Bronchial epithelial cell (primary cell): ENCODE results near the gene WIPF2. TPM values are rescaled to one million over a fixed set of nuclear protein-coding genes. Genes with fewer than 3 reads are reported as not detected.

ENCODE experiments used
- DNase-seq: peaks from one replicate; pipeline ENCODE4 v3.0.0-alpha.2; 2010; ENCODE audit warnings: low read depth
- FAIRE-seq: peaks from 2 replicates; lab custom pipeline; 2011; peaks lifted over from hg19 to GRCh38; lab: Jason Lieb, UNC
- H3K27me3 ChIP-seq: 2 replicates; pipeline ENCODE4 v1.5.1; 2011; ENCODE audit warnings: low read length; ENCODE audit not compliant: control insufficient read depth, insufficient read depth
- H3K36me3 ChIP-seq: 2 replicates; pipeline ENCODE4 v1.5.1; 2011; ENCODE audit warnings: low read length; ENCODE audit not compliant: control insufficient read depth, insufficient read depth
- H3K4me3 ChIP-seq: 2 replicates; pipeline ENCODE4 v1.5.1; 2011; ENCODE audit warnings: mild to moderate bottlenecking, low read depth, low read length, control low read depth
- total RNA-seq: library from RNA; depleted of rRNA; stranded (reverse); fragments of >200 nt; gene quantifications from 2 replicates; pipeline ENCODE4 v1.2.1, GENCODE V29; 2014
- TF ChIP-seq, protein P1 (sequence below): IDR thresholded peaks from 2 replicates; pipeline ENCODE4 v1.5.1; 2011; ENCODE audit warnings: mild to moderate bottlenecking, moderate library complexity, low read length, control low read depth, inconsistent platforms; ENCODE audit not compliant: insufficient read depth, severe bottlenecking

WIPF2 gene
- total RNA-seq, 1 donor from 2014 or later: 6.3 TPM

DNA sequence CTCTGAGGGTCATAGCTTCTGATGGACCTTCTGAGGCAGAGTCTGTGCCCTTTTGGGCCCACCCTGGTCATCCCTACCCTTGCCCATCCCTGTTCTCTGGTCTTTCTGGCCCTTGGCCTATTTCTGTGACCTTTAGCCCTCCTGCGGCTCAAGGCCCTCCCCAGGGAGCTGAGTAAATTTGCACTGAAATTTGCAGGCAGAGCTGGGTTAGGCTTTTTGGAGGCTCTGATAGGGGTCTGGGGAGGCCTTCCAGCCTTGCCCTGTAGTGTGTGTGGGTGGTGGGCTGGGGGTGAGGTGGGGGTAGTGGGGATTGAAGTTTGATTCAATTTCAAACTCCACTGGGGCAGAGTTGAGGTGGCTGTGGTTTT, 107.7 kb downstream of the WIPF2 start:
- H3K27me3 ChIP-seq: no peaks in the 10 kb centered on the region
- DNase-seq (no peak), FAIRE-seq (no peak)
- H3K4me3 ChIP-seq: no peak overlapping the region
- TF ChIP-seq, protein P1, sequence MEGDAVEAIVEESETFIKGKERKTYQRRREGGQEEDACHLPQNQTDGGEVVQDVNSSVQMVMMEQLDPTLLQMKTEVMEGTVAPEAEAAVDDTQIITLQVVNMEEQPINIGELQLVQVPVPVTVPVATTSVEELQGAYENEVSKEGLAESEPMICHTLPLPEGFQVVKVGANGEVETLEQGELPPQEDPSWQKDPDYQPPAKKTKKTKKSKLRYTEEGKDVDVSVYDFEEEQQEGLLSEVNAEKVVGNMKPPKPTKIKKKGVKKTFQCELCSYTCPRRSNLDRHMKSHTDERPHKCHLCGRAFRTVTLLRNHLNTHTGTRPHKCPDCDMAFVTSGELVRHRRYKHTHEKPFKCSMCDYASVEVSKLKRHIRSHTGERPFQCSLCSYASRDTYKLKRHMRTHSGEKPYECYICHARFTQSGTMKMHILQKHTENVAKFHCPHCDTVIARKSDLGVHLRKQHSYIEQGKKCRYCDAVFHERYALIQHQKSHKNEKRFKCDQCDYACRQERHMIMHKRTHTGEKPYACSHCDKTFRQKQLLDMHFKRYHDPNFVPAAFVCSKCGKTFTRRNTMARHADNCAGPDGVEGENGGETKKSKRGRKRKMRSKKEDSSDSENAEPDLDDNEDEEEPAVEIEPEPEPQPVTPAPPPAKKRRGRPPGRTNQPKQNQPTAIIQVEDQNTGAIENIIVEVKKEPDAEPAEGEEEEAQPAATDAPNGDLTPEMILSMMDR: no peak
- peaks cover 10% of the 10 kb centered on the region for H3K36me3 ChIP-seq

DNA sequence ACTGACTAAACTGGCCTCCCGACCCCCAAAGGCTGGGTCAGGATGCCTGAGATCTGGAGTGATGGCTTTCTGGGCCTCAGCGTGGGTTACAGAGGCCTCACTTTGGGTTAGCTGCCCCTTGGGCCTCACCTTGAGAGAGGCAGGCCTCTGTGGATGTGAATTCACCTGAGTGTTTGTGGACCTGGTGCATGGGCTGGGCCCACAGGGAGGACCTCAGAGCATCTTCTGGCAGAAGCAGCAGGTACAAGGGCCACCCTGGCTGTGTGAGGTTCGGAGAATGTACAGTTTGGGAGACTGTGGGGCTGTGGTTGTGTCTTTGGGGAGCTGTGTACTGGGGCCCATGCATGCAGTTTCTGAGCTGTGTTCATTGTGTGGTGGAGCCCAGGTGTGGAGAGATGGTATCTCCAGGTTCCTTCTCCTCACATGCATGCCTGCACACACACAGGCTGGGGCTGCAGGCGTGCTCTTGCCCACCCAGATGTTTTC, 108.2 kb downstream of the WIPF2 start:
- FAIRE-seq (no peak), DNase-seq (no peak)
- TF ChIP-seq, protein P1: no peak
- Histone ChIP-seq H3K36me3 (peaks cover 10% of the 10 kb centered on the region), H3K27me3 (no peaks in the 10 kb centered on the region), H3K4me3 (no peak overlapping the region)

DNA sequence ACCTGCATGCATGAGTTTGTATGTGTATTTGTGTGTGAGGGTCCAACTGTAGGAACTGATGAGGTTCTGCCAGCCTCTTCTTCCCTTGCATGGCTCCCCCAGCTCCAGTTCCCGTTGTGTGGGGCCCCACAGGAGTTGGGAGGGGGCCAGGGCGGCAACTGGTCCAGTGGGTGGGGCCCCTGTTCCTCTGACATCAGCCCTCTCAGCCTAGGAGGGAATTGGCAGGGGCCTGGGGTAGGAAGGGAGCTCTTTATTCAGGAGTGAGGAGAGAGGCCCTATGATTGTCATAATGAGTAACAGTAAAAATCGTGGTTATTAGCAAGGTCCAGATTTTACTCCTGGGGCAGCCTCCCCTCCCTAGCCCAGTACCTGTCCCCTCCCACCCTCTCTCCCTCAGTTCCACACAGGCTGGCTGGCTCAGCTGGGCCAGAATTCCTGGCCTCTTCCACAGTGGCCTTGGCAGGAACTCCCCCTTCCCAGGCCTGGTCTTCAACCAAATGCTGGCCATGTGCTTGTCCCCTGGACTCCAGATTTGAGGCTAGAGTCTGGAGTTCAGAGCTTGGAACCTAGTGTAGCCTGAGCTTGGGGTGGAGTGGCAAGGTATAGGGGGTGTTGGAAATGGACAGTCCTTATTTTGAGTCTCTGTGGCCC, 108.8 kb downstream of the WIPF2 start:
- TF ChIP-seq, protein P1: no peak
- no peak for FAIRE-seq
- Histone ChIP-seq H3K4me3 (no peak overlapping the region), H3K27me3 (no peaks in the 10 kb centered on the region), H3K36me3 (peaks cover 10% of the 10 kb centered on the region)
- DNase-seq: no peak

DNA sequence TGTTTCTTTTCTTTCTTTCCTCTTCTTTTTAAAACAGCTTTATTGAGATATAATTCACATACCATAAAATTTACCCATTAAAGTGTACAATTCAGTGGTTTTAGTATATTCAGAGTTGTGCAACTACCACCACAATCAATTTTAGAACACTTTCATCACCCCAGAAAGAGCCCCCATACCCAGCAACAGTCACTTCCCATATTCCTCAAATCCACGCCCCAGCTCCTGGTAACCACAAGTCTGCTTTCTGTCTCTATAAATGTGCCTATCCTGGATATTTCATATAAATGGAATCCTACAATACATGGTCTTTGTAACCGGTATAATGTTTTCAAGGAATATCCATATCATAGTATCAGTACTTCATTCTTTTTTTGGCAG, 109.3 kb downstream of the WIPF2 start:
- no peak overlapping the region for H3K4me3 ChIP-seq
- H3K36me3 ChIP-seq: peaks cover 10% of the 10 kb centered on the region
- DNase-seq: no peak
- TF ChIP-seq, protein P1: no peak
- H3K27me3 ChIP-seq: no peaks in the 10 kb centered on the region
- no peak for FAIRE-seq

DNA sequence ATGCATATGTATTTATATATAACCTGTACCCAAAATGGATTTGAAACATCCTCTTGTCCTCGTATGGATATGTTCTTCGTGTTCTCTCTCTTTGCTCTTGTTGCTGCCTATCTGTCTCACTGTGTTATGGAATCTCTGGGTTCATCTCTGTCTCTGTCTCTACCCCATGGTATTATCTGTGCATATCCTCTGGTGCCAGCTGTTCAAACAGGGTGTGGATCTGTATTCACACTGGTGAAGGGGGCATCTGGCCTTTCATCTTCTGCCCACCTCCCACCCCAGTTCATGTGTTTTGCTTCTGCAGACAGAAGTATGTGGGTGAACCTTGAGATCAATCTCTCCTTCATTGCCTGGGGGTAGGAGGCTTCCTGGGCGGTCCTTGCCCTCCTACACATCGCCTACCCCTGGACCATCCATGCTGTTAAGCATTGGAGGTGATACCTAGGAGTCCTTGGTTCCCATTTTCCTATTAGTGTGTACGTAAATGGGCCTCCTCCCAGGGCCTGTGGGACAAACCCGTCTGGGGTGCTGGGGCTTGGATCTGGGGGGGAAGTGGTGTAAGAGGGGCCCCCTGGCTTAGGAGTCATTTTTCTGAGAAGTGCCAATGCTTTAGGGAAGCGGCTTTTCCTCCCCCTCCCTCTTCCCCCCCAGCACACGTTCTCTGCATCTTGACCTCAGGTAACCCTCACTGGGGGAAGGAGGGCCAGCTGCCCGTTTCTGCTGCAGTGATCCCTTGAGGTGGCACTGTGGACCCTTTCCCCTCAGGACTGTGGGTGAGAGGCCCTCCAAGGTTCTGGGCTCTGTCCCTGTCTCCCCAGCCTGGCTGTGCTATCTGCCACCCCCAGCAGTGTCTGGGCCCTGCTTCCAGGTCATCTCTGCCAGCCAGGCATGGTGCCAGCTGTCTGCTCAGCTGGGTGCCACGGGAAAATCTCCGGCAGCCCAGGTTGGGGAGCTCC, 111.0 kb downstream of the WIPF2 start:
- FAIRE-seq: no peak
- Histone ChIP-seq H3K36me3 (peaks cover 10% of the 10 kb centered on the region), H3K4me3 (no peak overlapping the region), H3K27me3 (no peaks in the 10 kb centered on the region)
- DNase-seq: no peak
- TF ChIP-seq, protein P1: no peak
